ENCODE measurements around the gene HUNK.

- no peak for TF ChIP-seq CTCF (IDR thresholded peaks at IDR 0.05)
- TF ChIP-seq POLR2A (IDR thresholded peaks at IDR 0.05): no peak
These were observed 40.4 kb downstream of the HUNK start for GRCh38 chr21:31913182-31913608.
